OCI-LY3 (cell line): ENCODE results near the gene GLB1L.

Experiments
- H2AFZ ChIP-seq: fragments of 200-600, 300-600 bp; shearing (Covaris generic); 2 replicates; pipeline ENCODE4 v1.6.0; 2014; ENCODE audit warnings: antibody characterized with exemption, low read depth, low read length
- H3K27ac ChIP-seq: fragments of 200-600, 300-600 bp; sonication (generic); 2 replicates; pipeline ENCODE4 v1.5.1; 2014; ENCODE audit warnings: mild to moderate bottlenecking, low read length, moderate library complexity, mixed read lengths
- H3K27me3 ChIP-seq: fragments of 200-600, 300-600 bp; sonication (generic); 2 replicates; pipeline ENCODE4 v1.6.1; 2014; ENCODE audit warnings: low read depth, low read length, mixed read lengths
- H3K36me3 ChIP-seq: fragments of 200-600, 300-600 bp; sonication (generic); replicated peaks from 2 replicates; pipeline ENCODE3; 2014; ENCODE audit warnings: low read depth, low read length, mixed read lengths
- H3K4me1 ChIP-seq: fragments of 300-600, 200-600 bp; sonication (generic); 2 replicates; pipeline ENCODE4 v1.6.1; 2014; ENCODE audit warnings: low read length, mixed read lengths
- H3K4me2 ChIP-seq: fragments of 200-600, 300-600 bp; sonication (generic); 2 replicates; pipeline ENCODE4 v1.6.1; 2014; ENCODE audit warnings: low read length, mixed read lengths
- H3K4me3 ChIP-seq: fragments of 300-600, 200-600 bp; sonication (generic); 2 replicates; pipeline ENCODE4 v1.5.1; 2014; ENCODE audit warnings: antibody characterized with exemption, mild to moderate bottlenecking, low read length, moderate library complexity
- H3K79me2 ChIP-seq: fragments of 300-600, 200-600 bp; shearing (Covaris generic); 2 replicates; pipeline ENCODE4 v1.6.1; 2014; ENCODE audit warnings: mild to moderate bottlenecking, low read length, mixed read lengths
- H3K9ac ChIP-seq: fragments of 300-600, 200-600 bp; shearing (Covaris generic); 2 replicates; pipeline ENCODE4 v1.6.0; 2014; ENCODE audit warnings: mild to moderate bottlenecking, low read length, moderate library complexity
- H3K9me3 ChIP-seq: fragments of 200-600, 300-600 bp; shearing (Covaris generic); 2 replicates; pipeline ENCODE4 v1.6.1; 2014; ENCODE audit warnings: low read length, mixed read lengths; ENCODE audit not compliant: insufficient read depth
- H4K20me1 ChIP-seq: fragments of 200-600, 300-600 bp; sonication (generic); 2 replicates; pipeline ENCODE4 v1.6.1; 2016; ENCODE audit warnings: low read length, mixed read lengths; ENCODE audit not compliant: insufficient read depth
- EZH2phosphoT487 ChIP-seq: fragments of 200-600 bp; shearing (Covaris generic); IDR thresholded peaks from 2 replicates; pipeline ENCODE4 v1.6.1; 2018; ENCODE audit warnings: antibody characterized with exemption, mixed run types, low read depth
- TF ChIP-seq, protein P1 (sequence below): fragments of 200-600, 300-600 bp; sonication (generic); IDR thresholded peaks from 2 replicates; pipeline ENCODE4 v1.5.1; 2014; ENCODE audit warnings: antibody characterized with exemption, low read length, low read depth

The GLB1L gene

DNA sequence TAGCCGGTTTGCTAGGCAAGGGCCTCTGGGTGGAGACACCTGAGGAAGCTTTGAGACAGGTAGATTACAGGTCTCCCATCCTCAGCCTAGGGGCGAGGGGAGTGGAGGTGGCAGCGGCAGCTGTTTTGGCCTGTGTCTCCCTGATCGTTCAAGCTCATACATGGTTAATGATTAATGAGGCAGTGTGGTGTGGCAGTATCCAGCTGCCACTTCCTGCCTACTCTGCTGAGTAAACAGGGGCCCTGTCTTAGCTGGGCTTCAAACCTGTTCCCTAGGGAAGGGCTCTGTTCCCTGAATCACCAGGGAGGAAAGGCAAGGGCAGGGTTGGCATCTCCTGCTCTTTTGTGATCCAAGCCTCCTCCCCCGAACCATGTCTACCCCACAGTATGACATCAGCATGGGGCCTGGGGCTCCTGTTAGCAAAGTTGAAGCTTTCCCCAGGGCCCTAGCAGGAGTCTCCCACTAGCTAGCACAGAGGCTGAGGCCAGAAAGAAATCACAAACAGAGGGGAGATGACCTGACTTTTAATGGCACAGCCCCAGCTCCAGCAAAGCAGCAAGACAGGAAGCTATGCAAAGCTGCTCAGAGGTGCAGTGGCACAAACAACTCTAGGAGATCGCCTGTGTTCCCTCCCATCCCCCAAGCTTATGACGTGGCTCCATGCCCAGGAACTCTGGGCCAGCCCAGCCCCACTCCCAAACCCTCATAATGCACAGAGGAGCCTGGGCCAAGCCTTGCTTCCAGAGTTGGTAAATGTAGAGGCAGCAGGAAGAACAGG, 4.1 kb upstream of the GLB1L start:
- Histone ChIP-seq H3K27me3 (no peaks in the 10 kb centered on the region), H3K9me3 (no peaks in the 10 kb centered on the region), H2AFZ (no peak overlapping the region), H3K36me3 (peaks cover 18% of the 10 kb centered on the region), H3K4me1 (peaks cover 44% of the 10 kb centered on the region), H3K4me2 (peak overlapping the region; percentile 94), H3K27ac (peak overlapping the region; percentile 94), H3K79me2 (peaks cover 38% of the 10 kb centered on the region), H3K9ac (peak overlapping the region; percentile 62), H3K4me3 (peak overlapping the region; percentile 70), H4K20me1 (no peaks in the 10 kb centered on the region)
- no peak for TF ChIP-seq EZH2phosphoT487

DNA sequence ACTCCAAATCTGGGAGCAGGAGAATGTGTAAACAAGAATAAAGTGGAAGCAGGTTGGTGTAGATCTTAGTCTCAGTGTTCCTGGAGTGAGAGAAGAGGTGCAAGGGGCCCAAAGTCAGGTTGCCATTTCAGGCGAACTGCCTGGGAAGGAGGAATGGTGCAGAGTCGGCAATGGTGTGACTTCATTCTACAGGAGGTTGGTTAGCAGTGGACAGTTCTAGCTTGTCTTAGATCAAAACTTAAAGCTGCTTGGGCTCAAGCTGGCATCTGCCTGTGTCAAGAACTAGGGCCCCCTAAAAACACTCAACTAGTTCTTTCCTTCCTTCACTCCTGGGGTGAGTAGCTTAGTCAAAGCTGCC, 3.6 kb upstream of the GLB1L start:
- H3K27ac ChIP-seq: peak overlapping the region; percentile 94
- H2AFZ ChIP-seq: no peak overlapping the region
- peaks cover 46% of the 10 kb centered on the region for H3K4me1 ChIP-seq
- no peaks in the 10 kb centered on the region for H3K27me3 ChIP-seq
- peak overlapping the region; percentile 62; the same call in 1 of the 2 replicates for H3K9ac ChIP-seq
- H3K79me2 ChIP-seq: peaks cover 38% of the 10 kb centered on the region
- H3K4me2 ChIP-seq: peak overlapping the region; percentile 94
- peak overlapping the region; percentile 70 for H3K4me3 ChIP-seq
- TF ChIP-seq, protein P1, sequence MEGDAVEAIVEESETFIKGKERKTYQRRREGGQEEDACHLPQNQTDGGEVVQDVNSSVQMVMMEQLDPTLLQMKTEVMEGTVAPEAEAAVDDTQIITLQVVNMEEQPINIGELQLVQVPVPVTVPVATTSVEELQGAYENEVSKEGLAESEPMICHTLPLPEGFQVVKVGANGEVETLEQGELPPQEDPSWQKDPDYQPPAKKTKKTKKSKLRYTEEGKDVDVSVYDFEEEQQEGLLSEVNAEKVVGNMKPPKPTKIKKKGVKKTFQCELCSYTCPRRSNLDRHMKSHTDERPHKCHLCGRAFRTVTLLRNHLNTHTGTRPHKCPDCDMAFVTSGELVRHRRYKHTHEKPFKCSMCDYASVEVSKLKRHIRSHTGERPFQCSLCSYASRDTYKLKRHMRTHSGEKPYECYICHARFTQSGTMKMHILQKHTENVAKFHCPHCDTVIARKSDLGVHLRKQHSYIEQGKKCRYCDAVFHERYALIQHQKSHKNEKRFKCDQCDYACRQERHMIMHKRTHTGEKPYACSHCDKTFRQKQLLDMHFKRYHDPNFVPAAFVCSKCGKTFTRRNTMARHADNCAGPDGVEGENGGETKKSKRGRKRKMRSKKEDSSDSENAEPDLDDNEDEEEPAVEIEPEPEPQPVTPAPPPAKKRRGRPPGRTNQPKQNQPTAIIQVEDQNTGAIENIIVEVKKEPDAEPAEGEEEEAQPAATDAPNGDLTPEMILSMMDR: no peak
- no peak for TF ChIP-seq EZH2phosphoT487
- H3K9me3 ChIP-seq: no peaks in the 10 kb centered on the region
- no peaks in the 10 kb centered on the region for H4K20me1 ChIP-seq
- peaks cover 18% of the 10 kb centered on the region for H3K36me3 ChIP-seq

DNA sequence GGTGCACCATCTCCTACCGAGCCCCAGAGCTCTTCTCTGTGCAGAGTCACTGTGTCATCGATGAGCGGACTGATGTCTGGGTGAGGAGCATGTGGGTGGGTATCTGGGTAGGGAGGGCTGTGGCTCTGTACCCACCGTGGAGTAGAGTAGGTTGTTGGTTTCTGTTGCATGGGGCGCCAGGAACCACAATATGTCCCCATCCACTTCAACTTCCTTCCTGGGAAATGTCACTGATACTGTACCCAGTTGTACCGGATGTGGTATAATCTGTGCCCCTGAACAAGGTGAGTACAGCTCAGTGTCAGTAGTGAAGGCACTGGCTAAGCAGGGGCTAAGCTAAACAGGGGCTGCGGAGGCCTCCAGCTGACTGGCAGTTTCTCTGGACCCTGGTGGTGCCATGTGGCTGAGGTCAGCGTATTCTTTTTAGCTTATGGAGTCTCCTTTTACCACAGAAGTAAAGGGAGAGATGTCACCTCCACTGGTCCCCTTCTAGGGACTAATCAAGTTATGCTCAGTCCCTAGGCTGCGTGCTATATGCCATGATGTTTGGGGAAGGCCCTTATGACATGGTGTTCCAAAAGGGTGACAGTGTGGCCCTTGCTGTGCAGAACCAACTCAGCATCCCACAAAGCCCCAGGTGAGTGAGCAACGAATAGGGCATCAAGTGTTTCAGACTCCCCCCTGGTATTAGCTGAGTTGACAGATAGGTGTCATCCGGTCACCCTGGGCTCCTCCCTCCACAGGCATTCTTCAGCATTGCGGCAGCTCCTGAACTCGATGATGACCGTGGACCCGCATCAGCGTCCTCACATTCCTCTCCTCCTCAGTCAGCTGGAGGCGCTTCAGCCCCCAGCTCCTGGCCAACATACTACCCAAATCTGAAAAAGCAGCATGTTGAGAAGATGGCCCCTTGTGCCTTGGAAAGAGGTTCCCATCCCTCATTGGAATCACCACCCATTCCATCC, 2.7 kb upstream of the GLB1L start:
- H3K4me2 ChIP-seq: no peak overlapping the region
- no peaks in the 10 kb centered on the region for H3K27me3 ChIP-seq
- H2AFZ ChIP-seq: no peak overlapping the region
- peaks cover 18% of the 10 kb centered on the region for H3K36me3 ChIP-seq
- no peak for TF ChIP-seq EZH2phosphoT487
- TF ChIP-seq, protein P1: no peak
- no peaks in the 10 kb centered on the region for H3K9me3 ChIP-seq
- H3K4me1 ChIP-seq: peaks cover 46% of the 10 kb centered on the region
- H3K4me3 ChIP-seq: no peak overlapping the region
- H3K79me2 ChIP-seq: peaks cover 31% of the 10 kb centered on the region
- no peak overlapping the region for H3K9ac ChIP-seq
- H3K27ac ChIP-seq: no peak overlapping the region
- no peaks in the 10 kb centered on the region for H4K20me1 ChIP-seq

DNA sequence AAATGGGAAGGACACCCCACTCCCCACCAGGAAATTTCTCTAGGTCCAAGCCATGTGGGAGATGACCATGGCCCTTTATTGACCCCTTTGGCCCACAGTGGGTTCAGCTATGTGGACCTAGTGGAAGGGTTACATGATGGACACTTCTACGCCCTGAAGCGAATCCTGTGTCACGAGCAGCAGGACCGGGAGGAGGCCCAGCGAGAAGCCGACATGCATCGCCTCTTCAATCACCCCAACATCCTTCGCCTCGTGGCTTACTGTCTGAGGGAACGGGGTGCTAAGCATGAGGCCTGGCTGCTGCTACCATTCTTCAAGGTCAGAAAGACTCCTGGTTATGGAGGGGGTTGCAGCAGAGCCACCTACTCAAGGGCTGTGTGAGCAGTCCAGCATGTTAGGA, 1.3 kb upstream of the GLB1L start:
- TF ChIP-seq, protein P1: no peak
- no peak for TF ChIP-seq EZH2phosphoT487

More for the DNA sequence above, 1.3 kb upstream of the GLB1L start:
- no peak overlapping the region for H2AFZ ChIP-seq
- no peak overlapping the region for H3K4me2 ChIP-seq
- H3K9ac ChIP-seq: no peak overlapping the region
- H3K27ac ChIP-seq: no peak overlapping the region
- H3K79me2 ChIP-seq: peaks cover 18% of the 10 kb centered on the region
- H3K36me3 ChIP-seq: peaks cover 13% of the 10 kb centered on the region
- no peak overlapping the region for H3K4me3 ChIP-seq
- peaks cover 37% of the 10 kb centered on the region for H3K4me1 ChIP-seq
- H4K20me1 ChIP-seq: no peaks in the 10 kb centered on the region
- no peaks in the 10 kb centered on the region for H3K9me3 ChIP-seq
- H3K27me3 ChIP-seq: no peaks in the 10 kb centered on the region
